ENCODE data around the gene ROR2.
"Not testable (repeated sequence)": the region's sequence is repeated elsewhere in the genome, so short reads cannot be mapped to it uniquely, and the experiment has no call there.

ROR2 gene

GRCh38 chr9:91913986-91914385 lies 36.0 kb downstream of the ROR2 start:
- Histone ChIP-seq H3K4me1 (ENCODE audit: insufficient read depth, low read length, poor library complexity, severe bottlenecking) (no peaks in the 10 kb centered on the region), H3K27me3 (ENCODE audit: insufficient read depth, low read length, poor library complexity, severe bottlenecking) (no peaks in the 10 kb centered on the region), H3K4me3 (ENCODE audit: low read length, poor library complexity, severe bottlenecking) (no peak overlapping the region), H3K36me3 (ENCODE audit: insufficient read depth, low read length) (no peaks in the 10 kb centered on the region), H3K9me2 (replicated peaks; ENCODE audit: low read depth, low read length) (no peaks in the 10 kb centered on the region), H2AFZ (ENCODE audit: low read length) (no peak overlapping the region), H3K4me2 (ENCODE audit: low read depth, low read length, poor library complexity, severe bottlenecking) (no peak overlapping the region), H3K9ac (ENCODE audit: low read depth, low read length, poor library complexity, severe bottlenecking) (no peak overlapping the region), H3F3A (ENCODE audit: low read depth) (no peaks in the 10 kb centered on the region), H3K79me2 (ENCODE audit: insufficient read depth, low read length) (no peaks in the 10 kb centered on the region), H3K9me3 (ENCODE audit: insufficient read depth, low read depth, low read length) (no peaks in the 10 kb centered on the region), H4K20me1 (ENCODE audit: insufficient read depth, low read length, poor library complexity, severe bottlenecking) (no peaks in the 10 kb centered on the region)
- TF ChIP-seq CTCF (conservative IDR thresholded peaks at IDR 0.05; ENCODE audit: low read length) (no peak), EZH2phosphoT487 (IDR thresholded peaks at IDR 0.05; ENCODE audit: borderline replicate concordance) (no peak)

GRCh38 chr9:91913096-91913495 lies 36.9 kb downstream of the ROR2 start:
- Histone ChIP-seq H3K9me2 (replicated peaks; ENCODE audit: low read depth, low read length) (no peaks in the 10 kb centered on the region), H3K79me2 (ENCODE audit: insufficient read depth, low read length) (no peaks in the 10 kb centered on the region), H3K4me3 (ENCODE audit: low read length, poor library complexity, severe bottlenecking) (no peak overlapping the region), H3K9ac (ENCODE audit: low read depth, low read length, poor library complexity, severe bottlenecking) (no peak overlapping the region), H3F3A (ENCODE audit: low read depth) (no peaks in the 10 kb centered on the region), H3K36me3 (ENCODE audit: insufficient read depth, low read length) (no peaks in the 10 kb centered on the region), H3K4me1 (ENCODE audit: insufficient read depth, low read length, poor library complexity, severe bottlenecking) (no peaks in the 10 kb centered on the region), H4K20me1 (ENCODE audit: insufficient read depth, low read length, poor library complexity, severe bottlenecking) (no peaks in the 10 kb centered on the region), H3K4me2 (ENCODE audit: low read depth, low read length, poor library complexity, severe bottlenecking) (no peak overlapping the region), H3K9me3 (ENCODE audit: insufficient read depth, low read depth, low read length) (no peaks in the 10 kb centered on the region), H3K27me3 (ENCODE audit: insufficient read depth, low read length, poor library complexity, severe bottlenecking) (no peaks in the 10 kb centered on the region), H2AFZ (ENCODE audit: low read length) (no peak overlapping the region)
- TF ChIP-seq EZH2phosphoT487 (IDR thresholded peaks at IDR 0.05; ENCODE audit: borderline replicate concordance): no peak
- no peak for TF ChIP-seq CTCF (conservative IDR thresholded peaks at IDR 0.05; ENCODE audit: low read length)

GRCh38 chr9:91911657-91912056 lies 38.4 kb downstream of the ROR2 start:
- H3K4me2 ChIP-seq (ENCODE audit: low read depth, low read length, poor library complexity, severe bottlenecking): no peak overlapping the region
- H3K9me2 ChIP-seq (replicated peaks; ENCODE audit: low read depth, low read length): no peaks in the 10 kb centered on the region
- no peak overlapping the region for H3K4me3 ChIP-seq (ENCODE audit: low read length, poor library complexity, severe bottlenecking)
- no peaks in the 10 kb centered on the region for H3K9me3 ChIP-seq (ENCODE audit: insufficient read depth, low read depth, low read length)
- no peak overlapping the region for H3K9ac ChIP-seq (ENCODE audit: low read depth, low read length, poor library complexity, severe bottlenecking)
- H4K20me1 ChIP-seq (ENCODE audit: insufficient read depth, low read length, poor library complexity, severe bottlenecking): no peaks in the 10 kb centered on the region
- no peaks in the 10 kb centered on the region for H3F3A ChIP-seq (ENCODE audit: low read depth)
- no peaks in the 10 kb centered on the region for H3K79me2 ChIP-seq (ENCODE audit: insufficient read depth, low read length)
- no peaks in the 10 kb centered on the region for H3K4me1 ChIP-seq (ENCODE audit: insufficient read depth, low read length, poor library complexity, severe bottlenecking)
- H3K27me3 ChIP-seq (ENCODE audit: insufficient read depth, low read length, poor library complexity, severe bottlenecking): no peaks in the 10 kb centered on the region
- H2AFZ ChIP-seq (ENCODE audit: low read length): no peak overlapping the region
- H3K36me3 ChIP-seq (ENCODE audit: insufficient read depth, low read length): no peaks in the 10 kb centered on the region
- TF ChIP-seq EZH2phosphoT487 (IDR thresholded peaks at IDR 0.05; ENCODE audit: borderline replicate concordance) (no peak), CTCF (conservative IDR thresholded peaks at IDR 0.05; ENCODE audit: low read length) (no peak)

GRCh38 chr9:91909256-91909655 lies 40.8 kb downstream of the ROR2 start:
- not testable (repeated sequence) for H3K27me3 ChIP-seq (ENCODE audit: insufficient read depth, low read length, poor library complexity, severe bottlenecking); H3K9me3 ChIP-seq (ENCODE audit: insufficient read depth, low read depth, low read length); H3K9ac ChIP-seq (ENCODE audit: low read depth, low read length, poor library complexity, severe bottlenecking); H4K20me1 ChIP-seq (ENCODE audit: insufficient read depth, low read length, poor library complexity, severe bottlenecking); H3K79me2 ChIP-seq (ENCODE audit: insufficient read depth, low read length); H3K4me2 ChIP-seq (ENCODE audit: low read depth, low read length, poor library complexity, severe bottlenecking); H3K4me3 ChIP-seq (ENCODE audit: low read length, poor library complexity, severe bottlenecking); H3K4me1 ChIP-seq (ENCODE audit: insufficient read depth, low read length, poor library complexity, severe bottlenecking); H3K36me3 ChIP-seq (ENCODE audit: insufficient read depth, low read length); H3K9me2 ChIP-seq (replicated peaks; ENCODE audit: low read depth, low read length); H3F3A ChIP-seq (ENCODE audit: low read depth); H2AFZ ChIP-seq (ENCODE audit: low read length)
